Right atrium auricular region (tissue), 2 donors: Measurements from ENCODE around the gene PEBP1. TPM values are rescaled to one million over a fixed set of nuclear protein-coding genes. Genes with fewer than 3 reads are reported as not detected.

ENCODE experiments used
- DNase-seq: peaks from one replicate; pipeline ENCODE4 v3.0.0-alpha.2; 2019; ENCODE audit warnings: low spot score
- H3K27ac ChIP-seq, 2 donors: fragments of 200-600 bp; sonication (generic); 1 replicate in 1 of 2; 2 replicates in 1 of 2; pipeline ENCODE4 v1.5.1; 2016 to 2019
- H3K27me3 ChIP-seq, 2 donors: fragments of 200-600 bp; sonication (generic); one replicate each; pipeline versions ENCODE4 v1.5.1 to v1.6.0; 2017 to 2019
- H3K36me3 ChIP-seq: fragments of 200-600 bp; sonication (generic); one replicate; pipeline ENCODE4 v1.5.1; 2016
- H3K4me1 ChIP-seq, 2 donors: fragments of 200-600 bp; sonication (generic); one replicate each; pipeline versions ENCODE4 v1.5.1 to v1.6.0; 2017 to 2019
- H3K4me3 ChIP-seq, 2 donors: fragments of 200-600 bp; sonication (generic); 1 replicate in 1 of 2; 2 replicates in 1 of 2; pipeline ENCODE4 v1.5.1; 2017 to 2019; ENCODE audit warnings: mild to moderate bottlenecking in 1 of 2, moderate library complexity in 1 of 2
- H3K9me3 ChIP-seq, 2 donors: fragments of 200-600 bp; sonication (generic); one replicate each; pipeline ENCODE4 v1.5.1; 2019
- CTCF ChIP-seq, 2 donors: fragments of 200-600 bp; sonication (generic); IDR thresholded peaks; one replicate each; pipeline ENCODE4 v1.5.1; 2019; ENCODE audit warnings: antibody characterized with exemption in 2 of 2
- total RNA-seq, 2 donors: library from RNA; depleted of rRNA; stranded (reverse); fragments of >200 nt; gene quantifications; one replicate each; pipeline ENCODE4 v1.1.0, GENCODE V29; 2016

Gene PEBP1
- total RNA-seq, 2 donors from 2014 or later = 428 to 539 TPM

DNA sequence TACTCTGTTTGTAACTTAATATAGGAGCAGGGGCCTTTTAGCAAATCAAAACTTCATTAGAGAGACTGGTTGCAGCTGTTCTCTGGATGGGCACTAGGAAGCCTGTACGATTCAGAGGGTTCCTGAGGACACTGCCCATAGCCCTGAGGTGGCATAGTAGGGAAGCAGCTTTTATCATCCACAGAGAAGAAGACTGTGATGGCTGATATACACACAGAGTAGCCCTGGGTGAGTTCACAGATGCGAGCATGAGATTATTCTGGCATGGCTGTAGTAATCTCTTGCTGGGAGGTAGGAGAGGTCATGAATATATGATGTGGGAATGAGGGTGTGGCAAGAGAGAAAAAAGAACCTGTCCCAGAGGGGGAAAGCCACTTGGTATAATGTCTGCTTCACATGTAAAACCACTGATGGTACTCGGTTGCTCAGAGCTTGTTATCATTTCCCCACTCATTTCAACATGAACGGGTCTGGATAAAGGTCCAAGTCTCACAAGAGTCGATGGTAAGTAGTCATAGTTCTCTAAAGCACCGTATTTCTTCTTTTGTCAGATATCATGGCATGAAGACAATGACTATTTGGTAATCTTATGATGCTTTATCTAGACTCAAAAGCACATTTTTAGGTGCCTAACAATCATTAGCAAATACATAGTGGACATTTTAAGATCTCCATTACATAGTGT, 52.0 kb downstream of the PEBP1 start:
- Histone ChIP-seq H3K27ac (peak overlapping the region; percentile 63 to 88), H3K9me3 (no peaks in the 10 kb centered on the region), H3K27me3 (no peaks in the 10 kb centered on the region), H3K4me1 (peaks cover 0 to 13% of the 10 kb centered on the region in 2 donors), H3K36me3 (no peaks in the 10 kb centered on the region), H3K4me3 (peak overlapping the region in 1 of 2 donors; percentile 45)
- no peak for TF ChIP-seq CTCF (IDR thresholded peaks at IDR 0.05)
- DNase-seq = no peak

DNA sequence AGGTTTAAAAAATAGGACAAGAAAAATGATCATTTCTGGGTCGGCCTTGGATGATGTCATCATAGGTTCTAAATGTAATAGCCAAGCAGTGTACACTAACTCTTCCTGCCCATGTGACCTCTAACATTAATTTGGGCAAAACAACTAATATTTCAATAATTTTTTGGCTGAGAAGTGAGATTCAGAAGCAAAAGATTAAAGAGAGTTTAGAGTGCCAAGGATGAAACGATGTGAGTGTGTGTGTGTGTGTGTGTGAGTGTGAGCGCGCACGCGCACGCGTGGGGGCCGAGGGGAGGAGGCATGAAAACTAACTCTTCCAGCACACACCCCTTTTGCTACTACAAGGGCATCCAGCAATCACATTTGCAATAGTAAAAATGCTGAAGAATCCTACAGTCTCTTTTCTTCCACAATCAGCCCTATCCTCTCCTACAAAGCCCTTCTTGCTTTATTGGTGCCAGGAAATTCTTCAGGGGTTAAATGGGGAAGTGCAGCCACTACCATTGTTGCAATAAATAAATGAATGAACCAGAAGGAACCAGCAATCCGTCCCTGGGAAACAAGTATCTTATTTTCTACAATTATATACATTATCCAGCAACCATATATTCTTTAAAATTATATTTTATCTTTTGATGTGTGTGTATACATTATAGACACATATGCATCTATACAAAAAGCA, 52.9 kb downstream of the PEBP1 start:
- DNase-seq = peak; percentile 64
- Histone ChIP-seq H3K27me3 (no peaks in the 10 kb centered on the region), H3K36me3 (no peaks in the 10 kb centered on the region), H3K9me3 (no peaks in the 10 kb centered on the region), H3K27ac (peak overlapping the region; percentile 63 to 88), H3K4me1 (peaks cover 0 to 13% of the 10 kb centered on the region in 2 donors), H3K4me3 (peak overlapping the region; percentile 10 to 45)
- TF ChIP-seq CTCF (IDR thresholded peaks at IDR 0.05) = no peak

DNA sequence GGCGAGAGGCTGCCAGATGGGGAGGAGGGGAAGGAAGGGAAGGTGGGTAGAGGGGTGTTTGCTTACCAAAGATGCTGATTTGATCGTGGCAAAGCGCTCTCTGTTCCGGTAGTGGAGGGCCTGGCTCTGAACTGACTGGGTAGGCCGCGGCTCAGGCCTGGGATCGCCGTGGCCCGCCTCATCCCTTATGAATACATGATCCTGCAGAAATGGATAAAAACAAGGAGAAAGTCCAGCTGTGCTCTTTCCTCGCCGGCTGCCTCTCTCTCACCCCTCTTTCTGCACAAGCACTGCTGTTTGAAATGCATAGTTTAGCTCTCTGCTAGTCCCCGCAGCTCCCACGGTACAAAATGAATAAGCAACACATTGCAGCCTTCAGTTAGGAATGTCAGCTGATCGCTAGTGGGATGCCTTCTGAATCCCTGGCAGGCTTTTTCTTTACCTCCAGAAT, 53.8 kb downstream of the PEBP1 start:
- H3K9me3 ChIP-seq = no peaks in the 10 kb centered on the region
- H3K4me3 ChIP-seq = peak overlapping the region; percentile 37 to 45
- no peaks in the 10 kb centered on the region for H3K36me3 ChIP-seq
- H3K27ac ChIP-seq = peak overlapping the region; percentile 71 to 88
- DNase-seq = no peak
- no peak for TF ChIP-seq CTCF (IDR thresholded peaks at IDR 0.05)
- H3K4me1 ChIP-seq = peaks cover 0 to 13% of the 10 kb centered on the region in 2 donors
- no peaks in the 10 kb centered on the region for H3K27me3 ChIP-seq

DNA sequence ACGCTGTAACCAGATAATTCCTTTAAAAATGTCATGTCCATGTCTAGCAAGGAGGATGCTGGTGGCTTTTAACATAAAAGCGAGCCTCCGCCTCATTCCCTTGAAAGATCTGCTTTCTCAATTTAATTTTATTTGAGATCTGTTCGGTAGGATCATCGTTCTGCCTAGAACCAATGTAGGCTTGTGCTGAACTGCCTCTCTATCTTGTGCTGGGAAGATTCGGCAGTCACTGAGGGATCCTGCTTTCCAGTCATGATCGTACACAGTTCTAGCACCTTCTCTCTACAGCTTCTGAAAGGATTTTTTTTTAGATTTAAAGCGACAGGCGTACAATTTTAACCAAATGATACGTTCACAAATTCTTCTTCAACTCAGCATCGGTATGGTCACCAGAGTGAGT, 54.3 kb downstream of the PEBP1 start:
- H3K36me3 ChIP-seq = no peaks in the 10 kb centered on the region
- H3K27me3 ChIP-seq = no peaks in the 10 kb centered on the region
- peak overlapping the region; percentile 37 to 45 for H3K4me3 ChIP-seq
- no peak for DNase-seq
- H3K4me1 ChIP-seq = peaks cover 0 to 13% of the 10 kb centered on the region in 2 donors
- H3K27ac ChIP-seq = peak overlapping the region; percentile 71 to 88
- no peaks in the 10 kb centered on the region for H3K9me3 ChIP-seq
- TF ChIP-seq CTCF (IDR thresholded peaks at IDR 0.05) = no peak

DNA sequence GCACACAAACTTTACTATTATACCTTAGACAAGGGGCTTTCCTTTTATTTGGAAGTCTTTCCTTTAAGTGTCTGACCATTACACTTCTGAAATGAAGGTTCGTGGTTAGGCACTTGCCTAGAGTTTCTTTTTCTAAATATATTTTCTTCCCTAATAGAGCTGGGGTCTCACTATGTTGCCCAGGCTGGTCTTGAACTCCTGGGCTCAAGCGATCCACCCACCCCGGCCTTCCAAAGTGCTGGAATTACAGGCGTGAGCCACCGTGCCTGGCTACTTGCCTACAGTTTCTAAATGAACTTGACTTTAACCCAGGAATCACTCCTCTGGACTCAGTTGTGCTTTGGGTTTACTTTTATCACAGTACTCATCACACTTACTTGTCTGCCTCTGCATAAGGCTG, 57.6 kb downstream of the PEBP1 start:
- H3K9me3 ChIP-seq = no peaks in the 10 kb centered on the region

More for the DNA sequence above, 57.6 kb downstream of the PEBP1 start:
- Histone ChIP-seq H3K27ac (no peak overlapping the region), H3K36me3 (peaks cover 4% of the 10 kb centered on the region), H3K27me3 (no peaks in the 10 kb centered on the region), H3K4me3 (no peak overlapping the region), H3K4me1 (peaks cover 0 to 13% of the 10 kb centered on the region in 2 donors)
- no peak for TF ChIP-seq CTCF (IDR thresholded peaks at IDR 0.05)
- DNase-seq = no peak
